ENCODE measurements around the gene PCP4L1.
A peak's percentile ranks its signal among the peaks of the same experiment; 100 is the strongest.
"Not testable (repeated sequence)": the region's sequence is repeated elsewhere in the genome, so short reads cannot be mapped to it uniquely, and the experiment has no call there.

Gene PCP4L1

DNA sequence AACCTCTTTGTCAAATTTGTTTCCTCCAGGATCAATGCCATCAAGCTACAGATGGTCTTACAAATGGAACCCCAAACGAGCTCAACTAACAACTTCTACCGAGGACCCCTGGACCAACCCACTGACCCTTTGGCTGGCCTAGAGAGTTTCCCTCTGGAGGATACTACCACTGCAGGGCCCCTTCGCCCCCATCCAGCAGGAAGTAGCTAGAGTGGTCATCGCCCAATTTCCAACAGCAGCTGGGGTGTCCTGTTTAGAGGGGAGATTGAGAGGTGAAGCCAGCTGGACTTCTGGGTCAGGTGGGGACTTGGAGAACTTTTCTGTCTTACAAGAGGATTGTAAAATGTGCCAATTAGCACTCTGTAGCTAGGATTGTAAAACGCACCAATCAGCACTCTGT is 1.4 kb upstream of the PCP4L1 start:
- POLR2A ChIA-PET; H3K4me1 ChIP-seq (ENCODE audit: control insufficient read depth, insufficient read depth, low read length); H3K27ac ChIP-seq (ENCODE audit: extremely low read depth, low read depth, low read length); H3K36me3 ChIP-seq (ENCODE audit: control insufficient read depth in 2 of 2, insufficient read depth in 1 of 2, low read length in 2 of 2); H3K4me3 ChIP-seq (ENCODE audit: low read depth, low read length); H3K9me3 ChIP-seq (ENCODE audit: control insufficient read depth, insufficient read depth, low read depth, low read length): not testable (repeated sequence)
- peak; percentile 36 for TF ChIP-seq SETDB1 (IDR thresholded peaks at IDR 0.05; ENCODE audit: insufficient read length, low read length)
- CTCF ChIA-PET: interaction anchor here (1.8 kb wide), 1 partner anchor 30 kb away, joined by 6 read pairs; no protein-coding TSS in a partner anchor

DNA sequence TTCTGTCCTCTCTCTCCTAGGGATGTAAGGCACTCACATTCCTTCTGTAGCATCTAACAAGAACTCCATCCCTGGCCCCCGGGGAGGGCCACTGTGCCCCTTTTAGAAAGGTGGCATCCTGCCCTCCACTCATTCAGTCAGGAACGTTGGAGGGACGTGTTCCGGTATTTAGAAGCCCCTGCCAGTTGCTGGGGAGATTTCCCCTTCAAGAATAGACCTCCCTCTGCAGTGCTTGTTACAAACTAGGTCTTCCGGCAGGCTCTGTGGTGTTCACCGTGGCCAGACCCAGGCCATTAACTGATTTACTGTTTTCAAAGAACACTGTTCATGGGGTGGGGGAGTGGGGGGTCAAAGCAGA is 779 bp downstream of the PCP4L1 start:
- H3K27ac ChIP-seq (ENCODE audit: extremely low read depth, low read depth, low read length): no peak overlapping the region
- no peaks in the 10 kb centered on the region for H3K36me3 ChIP-seq (ENCODE audit: control insufficient read depth in 2 of 2, insufficient read depth in 1 of 2, low read length in 2 of 2)
- H3K4me3 ChIP-seq (ENCODE audit: low read depth, low read length): no peak overlapping the region
- ChIA-PET CTCF (interaction anchor here (0.6 to 2.5 kb wide), 3 partner anchors 33 to 103 kb away, joined by 3 to 11 read pairs (median 3); partner anchors contain the start of gene TOMM40L), POLR2A (interaction anchor here (1.1 to 2.1 kb wide), 2 partner anchors 11 to 33 kb away, joined by 3 to 6 read pairs; partner anchors contain the start of gene TOMM40L)
- TF ChIP-seq ZBTB21 (tag by site-specific recombination; IDR thresholded peaks at IDR 0.05): no peak
- TF ChIP-seq, protein P1, sequence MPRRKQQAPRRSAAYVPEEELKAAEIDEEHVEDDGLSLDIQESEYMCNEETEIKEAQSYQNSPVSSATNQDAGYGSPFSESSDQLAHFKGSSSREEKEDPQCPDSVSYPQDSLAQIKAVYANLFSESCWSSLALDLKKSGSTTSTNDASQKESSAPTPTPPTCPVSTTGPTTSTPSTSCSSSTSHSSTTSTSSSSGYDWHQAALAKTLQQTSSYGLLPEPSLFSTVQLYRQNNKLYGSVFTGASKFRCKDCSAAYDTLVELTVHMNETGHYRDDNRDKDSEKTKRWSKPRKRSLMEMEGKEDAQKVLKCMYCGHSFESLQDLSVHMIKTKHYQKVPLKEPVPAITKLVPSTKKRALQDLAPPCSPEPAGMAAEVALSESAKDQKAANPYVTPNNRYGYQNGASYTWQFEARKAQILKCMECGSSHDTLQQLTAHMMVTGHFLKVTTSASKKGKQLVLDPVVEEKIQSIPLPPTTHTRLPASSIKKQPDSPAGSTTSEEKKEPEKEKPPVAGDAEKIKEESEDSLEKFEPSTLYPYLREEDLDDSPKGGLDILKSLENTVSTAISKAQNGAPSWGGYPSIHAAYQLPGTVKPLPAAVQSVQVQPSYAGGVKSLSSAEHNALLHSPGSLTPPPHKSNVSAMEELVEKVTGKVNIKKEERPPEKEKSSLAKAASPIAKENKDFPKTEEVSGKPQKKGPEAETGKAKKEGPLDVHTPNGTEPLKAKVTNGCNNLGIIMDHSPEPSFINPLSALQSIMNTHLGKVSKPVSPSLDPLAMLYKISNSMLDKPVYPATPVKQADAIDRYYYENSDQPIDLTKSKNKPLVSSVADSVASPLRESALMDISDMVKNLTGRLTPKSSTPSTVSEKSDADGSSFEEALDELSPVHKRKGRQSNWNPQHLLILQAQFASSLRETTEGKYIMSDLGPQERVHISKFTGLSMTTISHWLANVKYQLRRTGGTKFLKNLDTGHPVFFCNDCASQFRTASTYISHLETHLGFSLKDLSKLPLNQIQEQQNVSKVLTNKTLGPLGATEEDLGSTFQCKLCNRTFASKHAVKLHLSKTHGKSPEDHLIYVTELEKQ (tag by site-specific recombination; IDR thresholded peaks at IDR 0.05; ENCODE audit: borderline replicate concordance): no peak
- TF ChIP-seq ZNF830 (tag by site-specific recombination; IDR thresholded peaks at IDR 0.05; ENCODE audit: low read depth): no peak
- no peak for TF ChIP-seq KLF16 (tag by site-specific recombination; IDR thresholded peaks at IDR 0.05)
- TF ChIP-seq ZNF48 (tag by site-specific recombination; IDR thresholded peaks at IDR 0.05): no peak
- no peak for TF ChIP-seq ZFP69B (tag by site-specific recombination; IDR thresholded peaks at IDR 0.05)
- TF ChIP-seq ZNF777 (tag by site-specific recombination; IDR thresholded peaks at IDR 0.05; ENCODE audit: borderline replicate concordance): no peak
- TF ChIP-seq ZNF529 (tag by site-specific recombination; IDR thresholded peaks at IDR 0.05; ENCODE audit: insufficient replicate concordance): no peak
- TF ChIP-seq, protein P2, sequence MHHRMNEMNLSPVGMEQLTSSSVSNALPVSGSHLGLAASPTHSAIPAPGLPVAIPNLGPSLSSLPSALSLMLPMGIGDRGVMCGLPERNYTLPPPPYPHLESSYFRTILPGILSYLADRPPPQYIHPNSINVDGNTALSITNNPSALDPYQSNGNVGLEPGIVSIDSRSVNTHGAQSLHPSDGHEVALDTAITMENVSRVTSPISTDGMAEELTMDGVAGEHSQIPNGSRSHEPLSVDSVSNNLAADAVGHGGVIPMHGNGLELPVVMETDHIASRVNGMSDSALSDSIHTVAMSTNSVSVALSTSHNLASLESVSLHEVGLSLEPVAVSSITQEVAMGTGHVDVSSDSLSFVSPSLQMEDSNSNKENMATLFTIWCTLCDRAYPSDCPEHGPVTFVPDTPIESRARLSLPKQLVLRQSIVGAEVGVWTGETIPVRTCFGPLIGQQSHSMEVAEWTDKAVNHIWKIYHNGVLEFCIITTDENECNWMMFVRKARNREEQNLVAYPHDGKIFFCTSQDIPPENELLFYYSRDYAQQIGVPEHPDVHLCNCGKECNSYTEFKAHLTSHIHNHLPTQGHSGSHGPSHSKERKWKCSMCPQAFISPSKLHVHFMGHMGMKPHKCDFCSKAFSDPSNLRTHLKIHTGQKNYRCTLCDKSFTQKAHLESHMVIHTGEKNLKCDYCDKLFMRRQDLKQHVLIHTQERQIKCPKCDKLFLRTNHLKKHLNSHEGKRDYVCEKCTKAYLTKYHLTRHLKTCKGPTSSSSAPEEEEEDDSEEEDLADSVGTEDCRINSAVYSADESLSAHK (tag by site-specific recombination; IDR thresholded peaks at IDR 0.05): no peak
- H3K4me1 ChIP-seq (ENCODE audit: control insufficient read depth, insufficient read depth, low read length): peaks cover 6% of the 10 kb centered on the region; the same call in 1 of the 2 replicates
- H3K9me3 ChIP-seq (ENCODE audit: control insufficient read depth, insufficient read depth, low read depth, low read length): no peaks in the 10 kb centered on the region

DNA sequence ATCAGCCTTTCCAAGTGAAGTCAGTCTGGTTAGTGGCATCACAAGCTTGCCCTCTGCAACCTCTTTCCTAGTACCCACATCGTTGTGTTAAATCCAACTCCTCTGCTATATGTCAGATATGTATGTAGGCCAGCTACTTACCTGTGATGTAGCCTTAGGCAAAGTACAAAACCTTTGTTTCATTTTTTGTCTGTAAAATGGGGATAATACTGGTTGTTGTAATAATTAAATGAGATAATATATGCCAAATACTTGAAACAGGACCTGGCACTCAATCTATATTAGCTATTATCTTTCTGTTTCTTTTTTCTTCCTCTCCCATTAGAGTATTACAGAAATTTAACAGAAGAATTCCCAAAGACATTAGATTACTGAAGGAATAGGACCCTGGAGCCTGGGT is 1.2 kb downstream of the PCP4L1 start:
- no peaks in the 10 kb centered on the region for H3K36me3 ChIP-seq (ENCODE audit: control insufficient read depth in 2 of 2, insufficient read depth in 1 of 2, low read length in 2 of 2)
- CTCF ChIA-PET: interaction anchor here (0.6 to 2.5 kb wide), 3 partner anchors 9 to 103 kb away, joined by 3 to 11 read pairs (median 3); partner anchors contain the start of gene TOMM40L
- no peaks in the 10 kb centered on the region for H3K9me3 ChIP-seq (ENCODE audit: control insufficient read depth, insufficient read depth, low read depth, low read length)
- POLR2A ChIA-PET: interaction anchor here (2.1 kb wide), 1 partner anchor 12 kb away, joined by 6 read pairs; no protein-coding TSS in a partner anchor
- H3K4me3 ChIP-seq (ENCODE audit: low read depth, low read length): no peak overlapping the region
- TF ChIP-seq ZFP41 (tag by site-specific recombination; IDR thresholded peaks at IDR 0.05; ENCODE audit: borderline replicate concordance): no peak
- TF ChIP-seq ZNF664 (tag by site-specific recombination; IDR thresholded peaks at IDR 0.05): peak; percentile 98
- no peak for TF ChIP-seq ZBTB1 (tag by site-specific recombination; IDR thresholded peaks at IDR 0.05)
- TF ChIP-seq, protein P3, sequence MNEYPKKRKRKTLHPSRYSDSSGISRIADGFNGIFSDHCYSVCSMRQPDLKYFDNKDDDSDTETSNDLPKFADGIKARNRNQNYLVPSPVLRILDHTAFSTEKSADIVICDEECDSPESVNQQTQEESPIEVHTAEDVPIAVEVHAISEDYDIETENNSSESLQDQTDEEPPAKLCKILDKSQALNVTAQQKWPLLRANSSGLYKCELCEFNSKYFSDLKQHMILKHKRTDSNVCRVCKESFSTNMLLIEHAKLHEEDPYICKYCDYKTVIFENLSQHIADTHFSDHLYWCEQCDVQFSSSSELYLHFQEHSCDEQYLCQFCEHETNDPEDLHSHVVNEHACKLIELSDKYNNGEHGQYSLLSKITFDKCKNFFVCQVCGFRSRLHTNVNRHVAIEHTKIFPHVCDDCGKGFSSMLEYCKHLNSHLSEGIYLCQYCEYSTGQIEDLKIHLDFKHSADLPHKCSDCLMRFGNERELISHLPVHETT (tag by site-specific recombination; IDR thresholded peaks at IDR 0.05): no peak
- no peak for TF ChIP-seq ZSCAN16 (tag by site-specific recombination; IDR thresholded peaks at IDR 0.05)
- TF ChIP-seq KLF7 (tag by site-specific recombination; IDR thresholded peaks at IDR 0.05; ENCODE audit: borderline replicate concordance): no peak
- TF ChIP-seq ZNF23 (tag by site-specific recombination; IDR thresholded peaks at IDR 0.05; ENCODE audit: borderline replicate concordance): no peak
- H3K4me1 ChIP-seq (ENCODE audit: control insufficient read depth, insufficient read depth, low read length): peaks cover 6% of the 10 kb centered on the region; the same call in 1 of the 2 replicates
- H3K27ac ChIP-seq (ENCODE audit: extremely low read depth, low read depth, low read length): no peak overlapping the region

All from HEK293 (cell line).